ENCODE data around the gene TNFRSF18.

The TNFRSF18 gene

DNA sequence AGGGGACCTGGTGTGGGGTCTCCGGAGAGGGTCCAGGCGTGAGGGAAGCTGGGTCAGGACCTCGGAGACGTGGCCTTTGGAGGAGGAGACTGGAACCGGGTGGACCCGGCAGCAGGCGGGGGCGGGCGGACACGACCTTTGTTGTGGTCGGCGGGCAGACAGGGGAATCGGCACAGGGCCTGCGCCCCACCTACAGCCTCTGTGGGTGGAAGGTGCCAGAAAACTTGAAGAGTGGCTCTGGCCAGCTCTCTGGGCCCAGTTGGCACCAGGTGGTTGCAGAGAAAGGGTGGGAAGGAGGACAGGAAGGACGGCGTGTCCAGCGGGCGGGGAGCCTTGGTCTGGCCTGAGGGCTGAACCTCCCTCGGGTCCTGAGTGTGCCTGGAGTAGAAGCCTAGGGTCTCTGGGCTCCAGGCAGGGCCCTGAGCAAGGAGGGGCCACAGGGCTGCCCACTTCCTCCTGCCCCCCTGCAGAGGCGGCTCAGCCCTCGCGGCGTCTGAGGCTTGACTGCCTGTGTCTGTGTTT is 40.4 kb downstream of the TNFRSF18 start:
- Histone ChIP-seq H3K4me1 (ENCODE audit: control insufficient read depth, insufficient read depth, low read length) (no peaks in the 10 kb centered on the region), H3K9ac (ENCODE audit: low read depth, low read length) (no peak overlapping the region), H3K27me3 (ENCODE audit: control insufficient read depth, insufficient read depth, low read length) (peaks cover 22% of the 10 kb centered on the region), H3K4me3 (ENCODE audit: low read length) (no peak overlapping the region), H3K36me3 (ENCODE audit: insufficient read depth, low read length) (no peaks in the 10 kb centered on the region), H3K9me3 (replicated peaks; ENCODE audit: low read length) (no peaks in the 10 kb centered on the region), H3K4me2 (ENCODE audit: low read length) (no peak overlapping the region)

DNA sequence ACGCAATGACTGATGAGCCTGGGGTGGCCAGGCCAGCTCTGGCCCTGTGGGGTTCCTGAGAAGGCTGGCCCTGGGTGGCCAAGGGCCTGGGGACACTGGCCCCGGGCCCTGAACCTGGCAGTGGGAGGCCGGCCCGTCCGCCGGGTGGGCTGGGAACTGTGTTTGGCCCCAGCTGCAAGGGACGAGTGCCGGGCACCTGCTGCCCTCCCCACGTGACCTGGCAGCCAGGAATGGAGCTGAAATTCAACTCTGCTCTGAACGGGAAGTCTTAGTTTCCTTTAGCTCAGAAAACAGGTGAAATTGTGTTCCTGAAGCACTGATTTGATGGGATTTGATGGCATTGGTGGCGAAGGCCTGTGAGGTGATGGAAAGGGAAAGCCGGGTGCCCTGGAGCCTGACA is 40.9 kb downstream of the TNFRSF18 start:
- Histone ChIP-seq H3K4me3 (ENCODE audit: low read length) (no peak overlapping the region), H3K9me3 (replicated peaks; ENCODE audit: low read length) (no peaks in the 10 kb centered on the region), H3K4me1 (ENCODE audit: control insufficient read depth, insufficient read depth, low read length) (no peaks in the 10 kb centered on the region), H3K27me3 (ENCODE audit: control insufficient read depth, insufficient read depth, low read length) (peaks cover 22% of the 10 kb centered on the region), H3K9ac (ENCODE audit: low read depth, low read length) (no peak overlapping the region), H3K4me2 (ENCODE audit: low read length) (no peak overlapping the region), H3K36me3 (ENCODE audit: insufficient read depth, low read length) (no peaks in the 10 kb centered on the region)

DNA sequence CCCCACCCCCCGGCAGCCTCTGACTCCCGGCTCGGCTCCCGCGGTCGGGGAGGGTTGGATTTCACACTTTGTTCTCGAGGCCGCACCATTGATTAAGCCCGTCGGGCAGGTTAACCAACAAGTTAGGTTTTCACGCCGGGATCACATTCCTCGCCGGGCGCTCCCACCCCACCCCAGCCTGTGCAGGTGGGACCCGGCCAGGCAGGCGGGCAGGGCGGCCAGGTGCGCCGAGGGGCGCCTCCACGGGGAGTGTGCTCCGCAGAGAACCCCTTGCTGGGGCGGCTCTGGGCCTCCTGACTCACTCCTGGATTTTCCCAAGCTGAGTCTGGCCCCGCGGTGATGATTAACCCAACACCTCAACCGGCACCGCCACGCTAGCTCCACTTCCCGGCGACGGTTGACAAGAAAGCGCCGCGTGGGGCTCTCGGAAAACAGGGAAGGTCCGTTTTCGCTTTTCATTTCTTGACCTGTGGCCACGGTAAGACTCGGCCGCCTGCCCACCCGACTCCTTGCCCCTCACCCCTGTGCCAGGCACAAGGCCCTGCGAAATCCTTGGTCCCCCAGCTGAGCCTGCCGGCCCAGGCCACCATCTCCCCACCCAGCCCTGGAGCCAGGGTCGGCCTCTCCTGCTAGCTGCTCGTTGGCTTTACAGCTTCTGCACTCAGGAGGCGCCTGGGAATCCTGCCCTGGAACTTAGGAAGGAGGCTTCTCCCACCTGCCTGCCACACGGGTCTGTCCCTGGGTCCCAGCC is 41.5 kb downstream of the TNFRSF18 start:
- Histone ChIP-seq H3K4me1 (ENCODE audit: control insufficient read depth, insufficient read depth, low read length) (no peaks in the 10 kb centered on the region), H3K9me3 (replicated peaks; ENCODE audit: low read length) (no peaks in the 10 kb centered on the region), H3K4me3 (ENCODE audit: low read length) (no peak overlapping the region), H3K9ac (ENCODE audit: low read depth, low read length) (no peak overlapping the region), H3K4me2 (ENCODE audit: low read length) (no peak overlapping the region), H3K27me3 (ENCODE audit: control insufficient read depth, insufficient read depth, low read length) (peaks cover 20% of the 10 kb centered on the region), H3K36me3 (ENCODE audit: insufficient read depth, low read length) (no peaks in the 10 kb centered on the region)

DNA sequence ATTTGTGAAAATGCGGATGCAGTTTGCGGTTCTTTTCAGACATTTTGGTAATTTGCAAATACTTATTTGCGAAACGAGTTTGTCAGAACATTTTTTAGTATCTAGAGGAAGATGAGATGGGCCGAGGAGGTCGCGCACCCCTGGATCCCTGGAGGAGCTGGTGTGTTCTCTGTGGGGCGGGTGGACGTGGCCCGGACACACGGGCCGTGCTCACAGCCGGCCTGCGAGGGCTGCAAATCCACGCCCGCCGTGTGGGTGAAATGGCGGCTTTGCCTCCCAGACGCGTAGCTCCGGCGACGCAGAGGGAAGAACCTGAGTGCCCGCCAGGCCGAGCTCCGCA is 42.1 kb downstream of the TNFRSF18 start:
- Histone ChIP-seq H3K4me2 (ENCODE audit: low read length) (no peak overlapping the region), H3K27me3 (ENCODE audit: control insufficient read depth, insufficient read depth, low read length) (peaks cover 15% of the 10 kb centered on the region), H3K4me3 (ENCODE audit: low read length) (no peak overlapping the region), H3K9ac (ENCODE audit: low read depth, low read length) (no peak overlapping the region), H3K36me3 (ENCODE audit: insufficient read depth, low read length) (no peaks in the 10 kb centered on the region), H3K4me1 (ENCODE audit: control insufficient read depth, insufficient read depth, low read length) (no peaks in the 10 kb centered on the region), H3K9me3 (replicated peaks; ENCODE audit: low read length) (no peaks in the 10 kb centered on the region)

DNA sequence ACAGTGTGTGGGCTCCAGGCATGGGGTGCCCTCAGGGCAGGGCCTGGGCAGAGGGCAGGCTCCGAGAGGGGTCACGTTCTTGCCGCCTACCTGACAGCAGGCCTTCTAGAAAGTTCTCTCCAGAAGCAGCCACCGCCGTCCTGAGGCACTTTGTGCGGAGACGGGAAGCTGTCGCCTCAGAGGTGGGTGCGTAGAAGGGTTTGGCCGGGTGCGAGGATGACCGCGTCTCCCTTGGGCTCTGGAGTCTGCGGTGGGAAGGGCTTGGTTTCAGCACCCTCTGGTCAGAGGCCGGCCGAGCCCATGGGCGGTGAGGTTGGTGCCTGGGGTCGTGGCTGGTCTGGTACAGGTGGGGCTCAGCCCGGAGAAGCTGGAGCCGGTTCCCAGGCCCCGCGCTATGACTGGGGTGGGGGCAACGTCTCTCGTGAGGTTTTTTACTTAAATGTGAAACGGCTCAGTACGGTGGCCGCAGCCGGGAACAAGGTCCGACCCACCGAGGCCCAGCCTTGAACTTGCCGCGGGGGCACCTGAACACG is 42.8 kb downstream of the TNFRSF18 start:
- no peaks in the 10 kb centered on the region for H3K36me3 ChIP-seq (ENCODE audit: insufficient read depth, low read length)
- H3K4me1 ChIP-seq (ENCODE audit: control insufficient read depth, insufficient read depth, low read length), result peaks cover 2% of the 10 kb centered on the region
- H3K9me3 ChIP-seq (replicated peaks; ENCODE audit: low read length), result no peaks in the 10 kb centered on the region
- no peak overlapping the region for H3K4me2 ChIP-seq (ENCODE audit: low read length)
- peaks cover 14% of the 10 kb centered on the region for H3K27me3 ChIP-seq (ENCODE audit: control insufficient read depth, insufficient read depth, low read length)
- H3K9ac ChIP-seq (ENCODE audit: low read depth, low read length), result no peak overlapping the region
- H3K4me3 ChIP-seq (ENCODE audit: low read length), result no peak overlapping the region

DNA sequence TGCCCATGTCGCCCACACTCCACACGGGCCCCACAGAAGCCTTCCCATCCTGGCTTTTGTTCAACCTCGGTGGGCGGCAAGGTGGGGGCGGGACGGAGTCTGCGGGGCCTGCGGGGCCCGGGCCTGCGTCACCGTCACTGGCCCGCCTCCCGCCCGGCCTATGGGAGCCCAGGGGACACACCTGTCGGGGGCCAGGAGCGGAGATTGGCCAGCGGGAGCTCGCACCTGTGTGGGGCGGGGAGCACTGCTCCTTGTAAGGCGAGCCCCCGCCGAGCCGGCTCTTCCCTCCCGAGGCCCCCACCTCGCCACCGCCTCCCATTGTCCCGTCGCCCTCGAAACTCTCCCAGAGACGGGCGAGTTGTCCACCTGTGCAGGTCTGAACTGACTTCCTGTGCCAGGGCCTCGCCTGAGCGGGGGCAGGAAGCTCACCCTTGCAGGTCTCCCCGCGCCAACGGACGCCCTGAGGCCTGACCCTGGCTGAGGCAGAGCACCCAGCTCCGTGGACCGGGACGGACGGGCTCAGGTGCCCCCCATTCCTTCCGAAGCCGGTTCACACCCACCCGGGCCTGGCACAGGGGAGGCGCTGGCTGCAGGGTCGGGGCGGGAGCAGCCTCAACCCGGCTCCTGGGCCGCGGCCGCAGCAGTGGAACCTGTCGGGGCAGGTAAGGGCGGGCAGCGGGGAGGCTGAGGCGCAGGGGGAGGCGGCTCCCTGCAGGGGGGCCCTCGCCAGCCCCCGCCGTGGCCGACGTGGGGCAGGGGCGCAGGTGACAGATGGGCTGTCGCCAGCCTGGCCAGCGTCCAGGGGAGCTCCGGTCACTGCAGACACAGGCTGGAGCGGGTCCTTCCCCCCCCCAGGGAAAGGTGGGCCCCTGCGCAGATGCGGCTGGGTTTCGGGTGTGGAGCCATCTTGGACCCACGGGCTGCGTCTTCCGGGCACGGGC is 43.5 kb downstream of the TNFRSF18 start:
- H3K4me1 ChIP-seq (ENCODE audit: control insufficient read depth, insufficient read depth, low read length), result peaks cover 9% of the 10 kb centered on the region
- peaks cover 11% of the 10 kb centered on the region for H3K27me3 ChIP-seq (ENCODE audit: control insufficient read depth, insufficient read depth, low read length)
- no peaks in the 10 kb centered on the region for H3K36me3 ChIP-seq (ENCODE audit: insufficient read depth, low read length)
- H3K4me2 ChIP-seq (ENCODE audit: low read length), result no peak overlapping the region
- no peak overlapping the region for H3K4me3 ChIP-seq (ENCODE audit: low read length)
- H3K9ac ChIP-seq (ENCODE audit: low read depth, low read length), result no peak overlapping the region
- H3K9me3 ChIP-seq (replicated peaks; ENCODE audit: low read length), result no peaks in the 10 kb centered on the region

DNA sequence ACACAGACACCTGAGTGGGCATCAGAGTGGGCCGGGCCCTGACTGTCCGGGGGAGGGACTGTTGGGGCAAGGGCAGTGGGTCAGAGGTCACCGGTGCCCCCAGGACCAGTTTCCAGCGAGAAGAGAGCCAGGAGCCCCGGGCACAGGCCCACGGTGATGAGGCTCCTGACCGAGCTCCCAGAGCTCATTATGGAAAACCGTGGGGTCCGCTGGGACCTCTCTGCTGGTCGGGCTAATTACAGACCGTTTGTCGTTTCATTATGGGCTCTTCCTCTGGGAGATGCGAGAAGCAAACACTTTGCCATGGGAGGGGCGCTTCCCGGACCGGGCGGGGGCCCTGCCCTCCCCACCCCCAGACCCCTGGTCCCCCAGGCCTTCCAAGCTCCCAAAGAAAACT is 44.7 kb downstream of the TNFRSF18 start:
- Histone ChIP-seq H3K4me3 (ENCODE audit: low read length) (no peak overlapping the region), H3K27me3 (ENCODE audit: control insufficient read depth, insufficient read depth, low read length) (peaks cover 11% of the 10 kb centered on the region), H3K4me2 (ENCODE audit: low read length) (no peak overlapping the region), H3K9me3 (replicated peaks; ENCODE audit: low read length) (no peaks in the 10 kb centered on the region), H3K4me1 (ENCODE audit: control insufficient read depth, insufficient read depth, low read length) (peaks cover 14% of the 10 kb centered on the region), H3K36me3 (ENCODE audit: insufficient read depth, low read length) (no peaks in the 10 kb centered on the region), H3K9ac (ENCODE audit: low read depth, low read length) (no peak overlapping the region)

DNA sequence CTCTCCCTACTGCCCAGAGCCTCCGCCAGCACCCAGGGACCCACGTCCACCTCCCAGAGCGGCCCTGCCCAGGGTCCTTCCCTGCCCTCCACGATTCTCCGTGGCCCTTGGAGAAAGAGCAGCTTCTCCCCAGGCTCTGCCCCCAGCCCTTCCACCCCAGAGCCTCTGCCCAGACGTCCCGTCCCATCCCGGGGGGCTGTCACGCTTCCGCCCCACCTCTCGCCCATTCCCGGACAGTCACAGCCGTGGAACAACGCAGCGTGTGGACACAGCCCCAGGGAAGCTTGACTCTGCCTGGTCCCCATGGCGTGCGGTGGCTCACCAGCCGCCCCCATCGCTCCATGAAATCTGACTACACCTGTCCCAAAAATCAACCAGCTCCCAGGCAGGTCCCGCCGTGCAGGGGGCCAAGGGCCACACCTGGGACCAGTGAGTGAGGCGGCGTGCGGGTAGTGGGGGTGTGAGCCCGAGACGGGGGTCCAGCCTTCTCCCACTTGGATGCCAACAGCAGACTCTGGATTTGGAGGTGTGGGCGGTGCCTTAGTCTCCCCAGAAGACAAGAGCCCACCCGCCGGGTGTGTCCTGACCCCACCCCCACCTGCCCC is 45.2 kb downstream of the TNFRSF18 start:
- H3K9me3 ChIP-seq (replicated peaks; ENCODE audit: low read length), result no peaks in the 10 kb centered on the region
- peaks cover 11% of the 10 kb centered on the region for H3K27me3 ChIP-seq (ENCODE audit: control insufficient read depth, insufficient read depth, low read length)
- no peak overlapping the region for H3K4me2 ChIP-seq (ENCODE audit: low read length)
- peaks cover 14% of the 10 kb centered on the region for H3K4me1 ChIP-seq (ENCODE audit: control insufficient read depth, insufficient read depth, low read length)
- no peak overlapping the region for H3K9ac ChIP-seq (ENCODE audit: low read depth, low read length)
- no peaks in the 10 kb centered on the region for H3K36me3 ChIP-seq (ENCODE audit: insufficient read depth, low read length)
- no peak overlapping the region for H3K4me3 ChIP-seq (ENCODE audit: low read length)

DNA sequence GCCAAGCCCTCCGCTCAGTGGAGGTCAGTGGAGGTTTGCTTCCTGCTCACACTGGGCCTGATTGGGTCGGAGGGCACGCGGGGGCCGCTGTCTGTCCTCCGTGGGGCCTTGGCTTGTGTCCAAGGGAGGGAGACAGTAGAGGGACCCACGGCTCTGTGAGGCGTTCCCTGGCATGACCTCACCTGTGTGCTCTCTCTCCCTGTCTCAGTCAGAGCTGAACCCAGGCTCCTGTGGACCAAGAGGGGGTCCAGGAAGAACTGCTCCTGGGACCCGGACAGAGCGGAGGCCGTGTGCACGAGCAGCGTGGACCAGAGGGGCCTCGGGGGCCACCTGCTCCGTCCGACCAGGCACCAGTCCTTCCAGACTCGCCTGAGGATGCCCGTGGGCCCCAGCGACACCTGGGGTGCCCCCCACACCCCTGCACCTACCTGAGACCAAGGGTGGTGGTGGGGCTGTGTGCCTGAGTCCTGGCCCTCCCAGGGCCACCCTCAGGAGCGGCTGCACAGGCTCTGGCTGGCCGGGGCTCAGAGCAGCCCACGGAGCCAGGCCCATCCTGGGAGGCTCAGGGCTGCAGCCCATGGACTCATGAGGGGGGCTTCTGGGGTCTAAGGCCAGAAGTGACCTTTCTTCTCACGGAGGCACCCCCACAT is 46.0 kb downstream of the TNFRSF18 start:
- Histone ChIP-seq H3K4me2 (ENCODE audit: low read length) (no peak overlapping the region), H3K27me3 (ENCODE audit: control insufficient read depth, insufficient read depth, low read length) (peaks cover 3% of the 10 kb centered on the region), H3K9me3 (replicated peaks; ENCODE audit: low read length) (no peaks in the 10 kb centered on the region), H3K4me1 (ENCODE audit: control insufficient read depth, insufficient read depth, low read length) (peaks cover 14% of the 10 kb centered on the region), H3K4me3 (ENCODE audit: low read length) (no peak overlapping the region), H3K9ac (ENCODE audit: low read depth, low read length) (no peak overlapping the region), H3K36me3 (ENCODE audit: insufficient read depth, low read length) (no peaks in the 10 kb centered on the region)

DNA sequence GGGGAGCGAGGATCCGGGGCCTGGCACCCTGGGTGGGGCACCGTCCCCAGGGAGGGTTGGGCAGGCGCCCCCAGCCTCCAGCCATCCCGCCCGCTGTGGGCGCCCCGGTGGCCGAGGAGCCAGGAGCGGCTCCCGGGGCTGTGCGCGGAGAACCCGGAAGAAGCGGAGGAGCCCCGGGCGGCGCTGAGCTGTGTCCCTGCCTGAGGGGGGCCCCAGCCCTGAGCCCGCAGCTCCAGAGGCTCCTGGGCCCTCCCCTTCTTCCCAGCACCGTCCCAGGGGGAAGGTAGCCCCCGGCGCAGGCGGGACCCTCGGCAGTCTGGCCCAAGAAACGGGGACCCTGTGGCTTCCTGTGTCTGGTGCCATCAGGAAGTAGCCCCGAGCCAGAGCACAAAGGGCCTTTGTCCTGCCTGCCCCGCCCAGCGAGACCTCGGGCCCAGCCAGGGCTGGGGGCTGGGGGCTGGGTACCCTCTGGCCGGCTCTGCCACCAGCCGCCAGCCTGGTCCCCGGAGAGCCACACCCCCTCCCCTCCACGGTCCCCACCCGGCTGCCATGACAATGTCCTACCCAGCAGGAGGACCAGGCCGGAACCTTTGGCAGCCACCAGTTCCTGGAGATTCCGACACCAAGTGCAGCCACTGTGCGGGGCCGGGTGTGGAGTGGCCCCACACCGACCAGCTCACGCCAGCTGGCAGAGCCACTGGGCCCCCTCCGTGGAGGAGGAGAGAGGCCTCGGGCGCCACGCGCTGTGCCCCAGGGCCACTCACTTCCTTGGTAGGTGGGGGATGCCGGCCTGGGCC is 48.3 kb downstream of the TNFRSF18 start:
- H3K4me1 ChIP-seq (ENCODE audit: control insufficient read depth, insufficient read depth, low read length), result peaks cover 14% of the 10 kb centered on the region
- H3K4me2 ChIP-seq (ENCODE audit: low read length), result peak overlapping the region; percentile 99
- H3K27me3 ChIP-seq (ENCODE audit: control insufficient read depth, insufficient read depth, low read length), result no peaks in the 10 kb centered on the region
- H3K9ac ChIP-seq (ENCODE audit: low read depth, low read length), result peak overlapping the region; percentile 96
- H3K36me3 ChIP-seq (ENCODE audit: insufficient read depth, low read length), result no peaks in the 10 kb centered on the region
- no peaks in the 10 kb centered on the region for H3K9me3 ChIP-seq (replicated peaks; ENCODE audit: low read length)
- H3K4me3 ChIP-seq (ENCODE audit: low read length), result peak overlapping the region; percentile 75
